HCT116 (cell line): Measurements from ENCODE around the gene SNED1. TPM values are rescaled to one million over a fixed set of nuclear protein-coding genes. Genes with fewer than 3 reads are reported as not detected.

Experiments
- ATAC-seq: fragments of 200-7000 bp; cut with Tn5 transposase; 2 replicates; pipeline ENCODE4 v1.9.1; 2020; ENCODE audit warnings: mild to moderate bottlenecking, moderate library complexity
- BruUV-seq: library from RNA; stranded (reverse); fragments of 400-500 nt; replicated peaks from 2 replicates; lab custom pipeline; 2021; lab: Mats Ljungman, UMichigan
- CTCF ChIA-PET: fragments of 300-600 bp; sonication (Branson Sonifier 250); formaldehyde crosslinking; loops from one replicate; lab custom pipeline; 2021; ENCODE audit warnings: antibody characterized with exemption; lab: Charles Lee
- POLR2A ChIA-PET: fragments of 300-600, 350-600 bp; sonication (Branson Sonifier 250); formaldehyde crosslinking; loops from one replicate; lab custom pipeline; 2021; ENCODE audit warnings: antibody characterized with exemption; lab: Charles Lee
- RAD21 ChIA-PET, 2 experiments: fragments of 300-600 bp; sonication (Branson Sonifier 250); formaldehyde crosslinking; loops; one replicate each; lab custom pipeline; 2023; ENCODE audit warnings: low total read pairs in 2 of 2; ENCODE audit not compliant: uncharacterized antibody in 2 of 2, unreplicated experiment in 2 of 2, low non-redundant PET in 1 of 2; lab: Charles Lee
- DNase-seq: peaks from one replicate; pipeline ENCODE4 v3.0.0-alpha.2; 2010; ENCODE audit warnings: low read depth, low spot score
- H2AFZ ChIP-seq: fragments of 200-600 bp; shearing (Covaris generic), sonication (generic); 2 replicates; pipeline ENCODE4 v1.6.1; 2017; ENCODE audit warnings: low read depth, mixed run types, mixed read lengths, antibody characterized with exemption, low read length; ENCODE audit not compliant: poor library complexity, severe bottlenecking
- H3K27ac ChIP-seq: 2 replicates; pipeline ENCODE4 v1.5.1; 2012; ENCODE audit warnings: low read depth, low read length
- H3K27me3 ChIP-seq: fragments of 200-600 bp; sonication (generic); 2 replicates; pipeline ENCODE4 v1.6.1; 2016; ENCODE audit warnings: mixed run types, low read length, mixed read lengths; ENCODE audit not compliant: insufficient read depth
- H3K36me3 ChIP-seq, 2 experiments: fragments of 200-500 bp in 1 of 2; fragments of 200-600 bp in 1 of 2; sonication (Bioruptor generic) in 1 of 2; sonication (generic) in 1 of 2; 2 replicates each; pipeline versions ENCODE4 v1.5.1 to v1.6.1; 2014 to 2016; ENCODE audit warnings: low read length in 2 of 2, inconsistent platforms in 1 of 2, mixed read lengths in 1 of 2, mixed run types in 1 of 2; ENCODE audit not compliant: insufficient read depth in 2 of 2, control insufficient read depth in 1 of 2
- H3K4me1 ChIP-seq, 2 experiments: fragments of 200-600 bp in 1 of 2; sonication (generic) in 1 of 2; 2 replicates each; pipeline versions ENCODE4 v1.5.1 to v1.6.1; 2012 to 2017; ENCODE audit warnings: low read length in 2 of 2, inconsistent platforms in 1 of 2, mild to moderate bottlenecking in 1 of 2, mixed read lengths in 1 of 2, mixed run types in 1 of 2, moderate library complexity in 1 of 2; ENCODE audit not compliant: insufficient read depth in 2 of 2, control insufficient read depth in 1 of 2
- H3K4me2 ChIP-seq: fragments of 200-600 bp; sonication (generic); 2 replicates; pipeline ENCODE4 v1.6.1; 2017; ENCODE audit warnings: mixed run types, low read length, mixed read lengths
- H3K4me3 ChIP-seq, 2 experiments: fragments of 200-600 bp in 1 of 2; sonication (generic) in 1 of 2; replicated peaks in 1 of 2; 2 replicates each; pipeline ENCODE4 v1.5.1; 2011 to 2016; ENCODE audit warnings: low read length in 2 of 2, control low read depth in 1 of 2, low read depth in 1 of 2, mild to moderate bottlenecking in 1 of 2, mixed read lengths in 1 of 2, mixed run types in 1 of 2
- H3K79me2 ChIP-seq: fragments of 200-600 bp; sonication (generic); 2 replicates; pipeline ENCODE4 v1.6.1; 2017; ENCODE audit warnings: mild to moderate bottlenecking, mixed run types, low read length, moderate library complexity, mixed read lengths; ENCODE audit not compliant: insufficient read depth
- H3K9ac ChIP-seq: fragments of 200-600 bp; sonication (generic); 2 replicates; pipeline ENCODE4 v1.6.1; 2016; ENCODE audit warnings: low read length, mixed read lengths
- H3K9me2 ChIP-seq: fragments of 200-600 bp; sonication (generic), shearing (Covaris generic); 2 replicates; pipeline ENCODE4 v1.6.1; 2017; ENCODE audit warnings: mixed run types, mild to moderate bottlenecking, moderate library complexity; ENCODE audit not compliant: insufficient read depth
- H3K9me3 ChIP-seq, 2 experiments: fragments of 200-500 bp in 1 of 2; fragments of 200-600 bp in 1 of 2; sonication (Bioruptor generic) in 1 of 2; sonication (generic) in 1 of 2; 2 replicates each; pipeline ENCODE4 v1.6.1; 2014 to 2017; ENCODE audit warnings: low read length in 2 of 2, mixed read lengths in 2 of 2, inconsistent platforms in 1 of 2, low read depth in 1 of 2, mild to moderate bottlenecking in 1 of 2, mixed run types in 1 of 2, moderate library complexity in 1 of 2; ENCODE audit not compliant: control insufficient read depth in 1 of 2, insufficient read depth in 1 of 2
- H4K20me1 ChIP-seq: fragments of 200-600 bp; sonication (generic), shearing (Covaris generic); 2 replicates; pipeline ENCODE4 v1.6.1; 2017; ENCODE audit warnings: mixed run types, mild to moderate bottlenecking, moderate library complexity; ENCODE audit not compliant: insufficient read depth
- POLR2A ChIP-seq: IDR thresholded peaks from 2 replicates; pipeline ENCODE4 v1.7.0; 2011; ENCODE audit warnings: borderline replicate concordance; ENCODE audit not compliant: insufficient read depth, insufficient read length; ENCODE audit errors: extremely low read depth
- SIN3A ChIP-seq: IDR thresholded peaks from 2 replicates; pipeline ENCODE4 v1.6.1; 2012; ENCODE audit warnings: low read depth
- intact Hi-C: fragments of 100-400 bp; cut with micrococcal nuclease; formaldehyde crosslinking; loops from 2 replicates; pipeline ENCODE4 v1.10.0; 2022
- total RNA-seq: library from RNA; stranded (reverse); gene quantifications from one replicate; pipeline ENCODE4 v1.2.1, GENCODE V29; 2021; ENCODE audit not compliant: unreplicated experiment
- TF ChIP-seq, protein P1 (sequence below): IDR thresholded peaks from 2 replicates; pipeline ENCODE4 v1.6.1; 2012; ENCODE audit warnings: low read depth

SNED1 gene
- total RNA-seq, 1 experiment from 2014 or later, result 9.6 TPM

DNA sequence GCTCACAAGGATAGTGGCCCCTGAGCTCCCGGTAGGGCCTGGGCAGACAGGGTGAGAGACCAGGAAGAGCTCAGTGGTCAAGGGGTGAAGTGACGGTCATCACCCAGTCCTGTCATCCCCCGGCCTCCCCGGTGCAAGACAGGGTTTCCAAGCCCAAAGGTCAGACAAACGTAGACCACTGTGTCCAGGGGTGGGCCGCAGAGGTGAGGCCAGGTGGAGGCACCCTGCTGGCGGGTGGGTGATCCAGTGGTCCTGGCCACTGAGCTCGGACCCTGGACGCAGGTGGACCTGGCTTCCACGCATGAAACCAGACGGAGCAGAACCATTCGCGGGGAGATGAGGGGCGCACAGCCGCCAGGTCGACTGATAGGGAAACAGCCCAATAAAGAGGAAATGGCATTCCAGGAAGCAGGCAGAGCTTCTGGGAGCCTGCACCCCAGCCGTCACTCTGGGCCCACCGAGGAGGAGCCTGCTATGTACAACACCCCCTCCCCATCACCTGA is 14.4 kb upstream of the SNED1 start:
- intact Hi-C loops, result no loop called here
- Histone ChIP-seq H3K9me3 (no peaks in the 10 kb centered on the region), H4K20me1 (no peaks in the 10 kb centered on the region), H3K36me3 (no peaks in the 10 kb centered on the region), H2AFZ (no peak overlapping the region), H3K27ac (no peak overlapping the region), H3K4me1 (peaks cover 0 to 10% of the 10 kb centered on the region in 2 experiments; a peak in 2 of 4 replicates), H3K9me2 (no peaks in the 10 kb centered on the region), H3K27me3 (no peaks in the 10 kb centered on the region; the same call in 1 of the 2 replicates), H3K79me2 (no peaks in the 10 kb centered on the region), H3K9ac (no peak overlapping the region), H3K4me2 (peak overlapping the region; percentile 60), H3K4me3 (no peak overlapping the region; a peak in 1 of 4 replicates)
- RAD21 ChIA-PET, result interaction anchor here in 1 of 2 experiments (1.1 kb wide), 1 partner anchor 69 kb away, joined by 3 read pairs; no protein-coding TSS in a partner anchor
- TF ChIP-seq POLR2A (no peak), SIN3A (no peak)
- TF ChIP-seq, protein P1, sequence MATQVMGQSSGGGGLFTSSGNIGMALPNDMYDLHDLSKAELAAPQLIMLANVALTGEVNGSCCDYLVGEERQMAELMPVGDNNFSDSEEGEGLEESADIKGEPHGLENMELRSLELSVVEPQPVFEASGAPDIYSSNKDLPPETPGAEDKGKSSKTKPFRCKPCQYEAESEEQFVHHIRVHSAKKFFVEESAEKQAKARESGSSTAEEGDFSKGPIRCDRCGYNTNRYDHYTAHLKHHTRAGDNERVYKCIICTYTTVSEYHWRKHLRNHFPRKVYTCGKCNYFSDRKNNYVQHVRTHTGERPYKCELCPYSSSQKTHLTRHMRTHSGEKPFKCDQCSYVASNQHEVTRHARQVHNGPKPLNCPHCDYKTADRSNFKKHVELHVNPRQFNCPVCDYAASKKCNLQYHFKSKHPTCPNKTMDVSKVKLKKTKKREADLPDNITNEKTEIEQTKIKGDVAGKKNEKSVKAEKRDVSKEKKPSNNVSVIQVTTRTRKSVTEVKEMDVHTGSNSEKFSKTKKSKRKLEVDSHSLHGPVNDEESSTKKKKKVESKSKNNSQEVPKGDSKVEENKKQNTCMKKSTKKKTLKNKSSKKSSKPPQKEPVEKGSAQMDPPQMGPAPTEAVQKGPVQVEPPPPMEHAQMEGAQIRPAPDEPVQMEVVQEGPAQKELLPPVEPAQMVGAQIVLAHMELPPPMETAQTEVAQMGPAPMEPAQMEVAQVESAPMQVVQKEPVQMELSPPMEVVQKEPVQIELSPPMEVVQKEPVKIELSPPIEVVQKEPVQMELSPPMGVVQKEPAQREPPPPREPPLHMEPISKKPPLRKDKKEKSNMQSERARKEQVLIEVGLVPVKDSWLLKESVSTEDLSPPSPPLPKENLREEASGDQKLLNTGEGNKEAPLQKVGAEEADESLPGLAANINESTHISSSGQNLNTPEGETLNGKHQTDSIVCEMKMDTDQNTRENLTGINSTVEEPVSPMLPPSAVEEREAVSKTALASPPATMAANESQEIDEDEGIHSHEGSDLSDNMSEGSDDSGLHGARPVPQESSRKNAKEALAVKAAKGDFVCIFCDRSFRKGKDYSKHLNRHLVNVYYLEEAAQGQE, result no peak
- CTCF ChIA-PET, result interaction anchor here (1.2 to 1.5 kb wide), 4 partner anchors 8 to 166 kb away, joined by 3 to 8 read pairs (median 6); partner anchors contain the start of gene PASK
- ATAC-seq (no peak), DNase-seq (no peak)
- POLR2A ChIA-PET, result no interaction called here
- BruUV-seq, result no TSS peak
